ES-I3 (cell line): ENCODE measurements around the gene HINT3.
A peak's percentile ranks its signal among the peaks of the same experiment; 100 is the strongest.
"Not testable (repeated sequence)": the region's sequence is repeated elsewhere in the genome, so short reads cannot be mapped to it uniquely, and the experiment has no call there.

ENCODE experiments used
- H3K36me3 ChIP-seq: 2 replicates; pipeline ENCODE4 v1.6.1; 2013; ENCODE audit warnings: mild to moderate bottlenecking, low read length, control low read depth, moderate library complexity; ENCODE audit not compliant: insufficient read depth
- H3K4me1 ChIP-seq: 2 replicates; pipeline ENCODE4 v1.6.1; 2013; ENCODE audit warnings: mild to moderate bottlenecking, control low read depth, low read length; ENCODE audit not compliant: insufficient read depth
- H3K9ac ChIP-seq: 2 replicates; pipeline ENCODE4 v1.6.1; 2013; ENCODE audit warnings: low read depth, mild to moderate bottlenecking, low read length, moderate library complexity
- H3K9me3 ChIP-seq: 2 replicates; pipeline ENCODE4 v1.6.1; 2013; ENCODE audit warnings: mild to moderate bottlenecking, low read length, moderate library complexity; ENCODE audit not compliant: control insufficient read depth, insufficient read depth

HINT3 gene

DNA sequence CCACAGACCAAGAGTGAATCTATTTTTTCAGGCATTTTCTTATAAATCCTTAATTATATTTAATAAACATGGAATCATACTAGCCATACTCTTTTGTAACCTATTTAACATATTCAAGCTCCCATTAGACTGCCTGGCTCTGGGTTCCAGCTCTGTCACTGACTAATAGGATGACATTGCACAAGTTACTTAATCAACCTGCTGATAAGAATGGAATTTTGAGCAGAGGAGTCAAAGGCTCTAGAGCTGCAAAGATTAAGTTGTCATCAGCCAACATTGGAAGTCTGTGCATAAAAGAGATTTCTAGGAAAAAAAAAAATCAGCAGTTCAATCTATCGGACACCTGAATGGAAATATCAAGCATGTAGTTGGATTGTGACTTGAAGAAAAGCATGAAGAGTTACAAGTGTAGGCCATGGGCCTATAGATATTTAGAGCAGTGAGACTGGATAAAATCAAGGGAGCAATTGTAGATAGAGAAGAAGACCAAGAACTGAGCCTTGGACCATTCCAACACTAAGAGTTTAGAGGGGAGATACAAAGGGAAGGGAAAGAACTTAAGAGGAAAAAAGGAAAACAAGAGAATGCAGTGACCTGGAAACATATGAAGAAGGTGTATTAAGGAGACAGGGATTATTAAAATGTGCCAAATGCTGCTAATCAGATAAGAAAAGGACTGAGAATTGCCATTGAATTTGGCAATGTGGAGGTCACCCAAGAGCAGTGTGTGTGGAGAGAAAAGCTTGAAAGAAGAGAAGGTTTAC is 11.0 kb upstream of the HINT3 start:
- Histone ChIP-seq H3K9ac (no peak overlapping the region), H3K9me3 (no peaks in the 10 kb centered on the region), H3K4me1 (0 out of 2 replicates have a peak, but pooled peaks cover 9% of the 10 kb centered on the region), H3K36me3 (no peaks in the 10 kb centered on the region)

DNA sequence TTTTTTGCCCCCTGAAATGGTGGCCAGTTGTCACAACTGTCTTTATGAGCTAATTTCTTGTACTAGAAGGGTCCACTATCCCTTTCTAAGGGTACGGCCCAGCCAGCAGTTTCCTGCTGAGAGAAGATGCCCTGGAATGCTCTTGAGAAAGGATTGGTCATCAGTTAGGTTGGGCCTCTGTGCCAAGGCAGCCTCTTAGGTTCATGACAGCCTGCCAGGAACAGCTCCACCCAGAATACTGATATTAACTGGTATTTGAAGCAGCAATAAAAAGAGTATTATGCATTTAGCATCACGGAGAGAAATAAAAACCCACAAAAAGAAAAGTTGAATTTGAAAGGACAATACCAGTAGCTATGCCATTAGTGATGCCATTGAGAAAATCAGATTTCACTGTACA is 9.0 kb upstream of the HINT3 start:
- H3K9me3 ChIP-seq = no peaks in the 10 kb centered on the region
- H3K36me3 ChIP-seq = no peaks in the 10 kb centered on the region
- H3K4me1 ChIP-seq = 0 out of 2 replicates have a peak, but pooled peaks cover 9% of the 10 kb centered on the region
- no peak overlapping the region for H3K9ac ChIP-seq

DNA sequence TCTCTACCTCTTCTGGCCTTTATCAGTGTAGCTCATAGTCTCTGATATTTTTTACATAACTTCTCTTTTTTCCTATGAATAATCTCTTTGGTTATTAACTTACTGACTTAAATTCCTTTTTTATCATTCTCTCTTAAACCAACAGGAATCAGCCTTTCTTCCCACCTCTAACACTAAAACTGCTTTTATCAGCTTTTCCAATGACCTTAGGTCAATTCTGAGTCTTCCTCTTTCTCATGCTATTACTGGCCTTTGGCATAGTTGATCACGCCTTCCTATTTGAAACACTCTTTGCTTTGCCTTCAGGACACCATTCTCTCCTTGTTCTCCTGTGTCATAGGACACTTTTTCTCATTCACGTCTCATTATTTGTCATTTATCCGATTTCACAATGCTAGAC is 8.1 kb upstream of the HINT3 start:
- H3K9me3 ChIP-seq = no peaks in the 10 kb centered on the region
- H3K9ac ChIP-seq = no peak overlapping the region
- 0 out of 2 replicates have a peak, but pooled peaks cover 9% of the 10 kb centered on the region for H3K4me1 ChIP-seq
- no peaks in the 10 kb centered on the region for H3K36me3 ChIP-seq

DNA sequence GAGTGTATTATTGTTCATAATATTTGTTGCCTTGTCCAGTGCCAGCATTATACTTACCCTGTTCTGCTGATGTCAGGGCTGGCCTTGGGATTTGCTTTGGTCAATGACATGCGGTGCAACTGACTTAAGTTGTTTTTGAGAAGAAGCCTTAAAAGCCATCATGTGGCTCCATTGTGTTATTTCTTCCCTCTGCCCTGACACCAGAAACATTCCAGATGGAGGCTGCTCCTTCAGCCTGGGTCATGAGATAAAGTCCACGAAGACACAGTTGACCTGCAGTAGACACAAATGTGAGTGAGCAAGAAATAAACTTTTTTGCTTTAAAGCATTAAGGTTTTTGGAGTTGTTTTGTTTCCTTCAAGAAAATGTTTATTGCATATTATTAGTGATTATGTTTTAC is 7.5 kb upstream of the HINT3 start:
- Histone ChIP-seq H3K9ac (no peak overlapping the region), H3K36me3 (no peaks in the 10 kb centered on the region), H3K9me3 (no peaks in the 10 kb centered on the region), H3K4me1 (0 out of 2 replicates have a peak, but pooled peaks cover 9% of the 10 kb centered on the region)

DNA sequence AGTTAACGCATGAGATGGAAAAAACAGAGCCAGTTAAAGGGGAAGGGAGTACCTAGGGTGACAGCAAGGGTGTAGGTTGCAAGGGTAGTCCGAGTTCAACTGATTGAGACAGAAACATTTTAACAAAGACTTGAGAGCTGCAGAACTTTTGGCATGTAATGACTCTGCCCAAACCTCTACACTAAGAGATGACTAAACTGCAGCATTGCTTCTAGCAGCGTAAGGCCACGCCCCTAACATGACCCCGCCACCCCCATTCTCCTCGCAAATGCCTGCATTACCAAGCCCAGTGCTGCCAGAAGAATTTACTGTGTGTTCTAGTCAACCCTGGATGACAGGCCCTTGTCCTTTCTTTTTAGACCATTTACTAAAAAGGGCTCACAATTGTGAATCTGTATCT is 6.3 kb upstream of the HINT3 start:
- no peak overlapping the region for H3K9ac ChIP-seq
- H3K9me3 ChIP-seq = no peaks in the 10 kb centered on the region
- H3K36me3 ChIP-seq = no peaks in the 10 kb centered on the region
- H3K4me1 ChIP-seq = 0 out of 2 replicates have a peak, but pooled peaks cover 9% of the 10 kb centered on the region

DNA sequence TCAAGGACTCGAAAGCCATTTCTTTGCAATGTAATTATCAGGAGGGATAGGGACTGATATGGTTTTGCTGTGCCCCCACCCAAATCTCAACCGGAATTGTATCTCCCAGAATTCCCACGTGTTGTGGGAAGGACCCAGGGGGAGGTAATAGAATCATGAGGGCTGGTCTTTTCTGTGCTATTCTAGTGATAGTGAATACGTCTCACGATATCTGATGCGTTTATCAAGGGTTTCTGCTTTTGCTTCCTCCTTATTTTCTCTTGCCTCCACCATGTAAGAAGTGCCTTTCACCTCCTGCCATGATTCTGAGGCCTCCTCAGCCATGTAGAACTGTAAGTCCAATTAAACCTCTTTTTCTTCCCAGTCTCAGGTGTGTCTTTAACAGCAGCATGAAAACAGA is 5.9 kb upstream of the HINT3 start:
- H3K4me1 ChIP-seq, H3K9ac ChIP-seq, H3K36me3 ChIP-seq, H3K9me3 ChIP-seq: not testable (repeated sequence)

DNA sequence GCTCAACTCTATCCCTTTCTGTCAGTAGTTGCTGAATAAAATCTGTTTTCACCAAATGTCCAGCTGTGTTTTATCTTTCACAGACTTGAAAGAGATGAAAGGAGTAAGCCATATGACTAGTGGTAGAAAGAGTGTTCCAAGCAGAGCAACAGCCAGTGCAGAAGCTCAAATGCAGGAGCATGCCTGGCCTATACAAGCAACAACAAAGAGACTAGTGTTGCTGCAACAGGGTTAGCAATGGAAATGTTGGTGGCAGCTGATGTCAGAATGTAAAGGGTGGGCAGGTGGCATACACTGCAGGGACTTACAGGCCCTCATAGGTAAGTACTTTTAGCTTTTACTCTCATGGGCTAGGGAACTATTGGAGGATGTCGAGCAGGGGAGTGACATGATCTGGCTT is 5.2 kb upstream of the HINT3 start:
- Histone ChIP-seq H3K9me3 (no peaks in the 10 kb centered on the region), H3K9ac (no peak overlapping the region), H3K36me3 (no peaks in the 10 kb centered on the region), H3K4me1 (0 out of 2 replicates have a peak, but pooled peaks cover 9% of the 10 kb centered on the region)

DNA sequence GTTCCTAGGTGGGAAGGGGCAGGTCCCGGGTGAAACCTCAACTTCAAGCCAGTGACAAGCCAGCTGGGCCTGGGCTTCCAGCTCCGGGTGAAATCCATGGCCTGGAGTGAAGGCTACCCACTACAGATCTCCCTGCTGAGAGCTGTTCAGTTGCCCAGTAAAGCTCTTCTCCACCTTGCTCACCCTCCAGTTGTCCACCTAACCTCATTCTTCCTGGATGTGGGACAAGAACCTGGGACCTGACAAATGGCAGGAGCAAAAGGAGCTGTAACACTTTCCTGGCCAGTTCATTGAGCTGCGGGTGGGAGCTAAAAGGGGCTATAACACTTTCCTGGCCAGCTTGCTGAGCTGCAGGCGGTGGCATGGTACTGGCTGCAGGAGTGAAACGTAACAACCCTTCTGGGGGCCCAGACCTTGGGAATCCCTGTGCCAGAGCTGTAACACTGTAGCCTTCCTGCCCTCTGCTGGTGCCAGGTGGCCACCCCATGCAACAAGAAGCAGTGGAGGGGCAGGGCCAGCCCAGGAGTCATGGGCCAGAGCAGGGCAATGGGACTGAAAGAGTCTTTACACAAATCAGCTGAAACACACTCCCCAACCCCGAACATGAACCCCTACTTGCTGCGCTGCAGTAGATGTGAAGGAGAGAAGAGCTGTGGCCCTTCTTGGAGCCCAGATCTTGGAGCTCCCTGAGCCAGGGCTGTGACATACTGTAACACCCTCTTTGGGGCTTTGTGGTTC is 3.6 kb upstream of the HINT3 start:
- Histone ChIP-seq H3K36me3 (no peaks in the 10 kb centered on the region), H3K4me1 (0 out of 2 replicates have a peak, but pooled peaks cover 9% of the 10 kb centered on the region), H3K9ac (no peak overlapping the region), H3K9me3 (no peaks in the 10 kb centered on the region)

DNA sequence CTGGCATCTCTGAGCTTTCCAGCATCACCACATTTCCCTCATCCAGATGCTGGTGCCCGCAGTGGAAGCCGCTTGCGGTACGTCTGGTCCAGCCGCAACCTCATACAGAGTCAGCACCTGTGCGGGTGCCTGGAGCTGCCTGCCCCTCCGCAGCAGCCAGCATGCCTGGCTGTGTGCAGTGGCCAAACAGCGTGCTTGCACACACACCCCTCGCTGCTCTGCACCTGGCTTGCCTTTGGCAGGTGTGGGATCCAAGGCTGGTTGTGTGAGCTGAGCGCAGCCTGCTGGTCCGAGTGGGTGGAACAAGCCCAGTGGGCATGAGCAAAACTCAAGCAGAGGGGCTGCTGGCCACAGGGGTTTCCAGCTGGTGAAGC is 3.1 kb upstream of the HINT3 start:
- Histone ChIP-seq H3K36me3 (no peaks in the 10 kb centered on the region), H3K9ac (no peak overlapping the region)

DNA sequence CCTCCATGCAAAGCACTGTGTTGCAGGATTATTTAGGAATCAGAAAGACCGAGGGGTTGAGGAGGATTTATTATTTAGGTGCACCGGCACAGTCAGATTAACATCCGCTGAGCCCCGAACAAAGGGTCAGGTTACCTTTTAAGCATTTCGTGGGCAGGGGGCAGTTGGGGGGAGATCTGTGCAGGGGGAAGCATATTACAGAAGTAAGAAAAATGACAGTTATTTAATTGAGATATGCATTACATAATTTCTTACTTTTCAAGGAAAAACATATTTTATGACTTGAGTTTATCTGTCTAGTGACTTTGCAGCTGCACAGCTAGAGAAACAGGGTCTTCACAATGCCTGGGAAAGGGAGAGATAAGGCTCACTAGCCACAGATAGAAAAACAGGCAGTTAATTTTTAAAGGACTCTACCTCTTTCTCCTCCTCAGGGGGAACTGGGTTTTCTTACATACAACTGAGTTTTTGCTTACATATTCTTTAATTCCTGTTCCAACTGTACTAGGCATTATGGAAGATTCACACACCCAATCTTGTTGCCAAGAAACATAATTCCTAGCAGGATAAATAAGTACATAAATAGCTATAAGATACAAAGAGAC is 1.7 kb upstream of the HINT3 start:
- Histone ChIP-seq H3K9ac (no peak overlapping the region), H3K9me3 (no peaks in the 10 kb centered on the region), H3K36me3 (no peaks in the 10 kb centered on the region), H3K4me1 (0 out of 2 replicates have a peak, but pooled peaks cover 5% of the 10 kb centered on the region)

More for the DNA sequence above, 3.1 kb upstream of the HINT3 start:
- no peaks in the 10 kb centered on the region for H3K9me3 ChIP-seq
- 0 out of 2 replicates have a peak, but pooled peaks cover 9% of the 10 kb centered on the region for H3K4me1 ChIP-seq

DNA sequence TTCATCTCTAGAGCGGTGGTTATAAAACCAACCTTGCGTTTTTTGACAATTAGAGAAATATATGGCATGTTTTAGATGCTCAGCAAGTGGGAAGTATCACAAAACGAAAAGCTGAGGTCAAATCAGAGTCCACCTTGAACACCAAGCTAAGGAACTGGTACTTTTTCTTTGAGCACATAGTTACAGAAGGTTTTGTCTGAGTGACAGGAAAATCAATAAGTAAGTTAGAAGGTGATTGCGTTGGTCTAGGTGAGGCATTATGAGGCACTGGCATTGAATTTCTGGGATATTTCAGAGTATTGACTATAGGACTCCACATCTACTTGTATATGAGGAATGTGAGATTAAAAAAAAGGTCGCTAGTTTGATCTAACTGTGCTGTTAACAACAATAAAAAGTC is 597 bp upstream of the HINT3 start:
- Histone ChIP-seq H3K9me3 (no peaks in the 10 kb centered on the region), H3K36me3 (no peaks in the 10 kb centered on the region), H3K9ac (peak overlapping the region; percentile 78; the same call in 1 of the 2 replicates), H3K4me1 (no peaks in the 10 kb centered on the region)

DNA sequence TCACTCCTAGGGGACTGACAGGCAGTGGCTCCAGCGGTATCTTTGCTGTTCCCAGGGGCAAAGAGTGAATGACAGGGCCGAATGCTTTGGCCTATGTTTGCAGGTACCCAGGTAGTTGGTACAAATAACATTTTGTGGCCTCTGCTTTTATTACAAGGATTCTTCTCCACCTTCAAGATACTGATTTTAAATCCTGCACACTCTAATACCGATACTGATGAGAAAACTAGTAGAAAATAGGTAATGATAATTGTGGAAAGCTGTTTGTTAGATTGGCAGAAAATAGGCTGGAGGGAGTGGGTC is 772 bp downstream of the HINT3 start:
- Histone ChIP-seq H3K9ac (peak overlapping the region; percentile 78), H3K4me1 (no peaks in the 10 kb centered on the region), H3K36me3 (no peaks in the 10 kb centered on the region), H3K9me3 (no peaks in the 10 kb centered on the region)

DNA sequence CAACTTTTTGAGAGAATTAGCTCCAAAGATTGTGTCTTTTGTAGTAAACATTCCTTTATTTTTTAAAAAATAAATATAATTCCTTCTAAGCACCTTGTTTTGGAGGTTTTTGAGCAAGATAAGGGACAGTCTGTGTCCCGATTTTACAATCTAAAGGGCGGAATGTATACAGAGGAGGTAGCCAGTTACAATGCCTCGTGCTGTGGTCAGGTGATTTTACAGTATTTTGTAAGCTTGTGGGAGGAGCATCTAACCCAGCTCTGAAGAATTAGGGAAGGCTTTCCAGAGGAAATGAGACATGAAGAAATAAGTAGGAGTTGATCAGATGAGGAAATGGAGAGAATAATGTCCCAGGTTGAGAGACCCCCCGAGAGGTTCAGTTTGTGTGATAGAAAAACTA is 1.3 kb downstream of the HINT3 start:
- no peaks in the 10 kb centered on the region for H3K36me3 ChIP-seq
- peak overlapping the region; percentile 78; the same call in 1 of the 2 replicates for H3K9ac ChIP-seq
- H3K9me3 ChIP-seq = no peaks in the 10 kb centered on the region
- no peaks in the 10 kb centered on the region for H3K4me1 ChIP-seq

DNA sequence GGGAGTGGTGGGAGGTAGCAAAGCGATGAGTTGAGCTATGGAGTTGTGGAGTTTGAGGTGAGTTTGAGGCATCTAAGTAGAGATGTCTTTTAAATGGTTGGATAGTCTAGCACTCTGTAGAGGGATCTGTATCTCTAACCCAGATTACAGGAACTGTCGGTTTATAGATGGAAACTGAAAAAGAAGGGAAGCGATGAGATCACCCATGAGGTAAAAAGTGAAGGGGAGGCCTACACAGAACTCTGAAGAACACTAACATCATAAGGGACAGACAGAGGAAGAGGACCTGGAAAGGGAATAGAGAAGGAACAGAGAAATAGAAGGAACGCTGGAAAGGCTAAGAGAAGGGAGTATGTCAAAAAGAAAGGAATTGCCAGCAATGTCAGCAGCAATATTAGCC is 2.5 kb downstream of the HINT3 start:
- Histone ChIP-seq H3K9me3 (no peaks in the 10 kb centered on the region), H3K36me3 (no peaks in the 10 kb centered on the region), H3K4me1 (no peaks in the 10 kb centered on the region), H3K9ac (no peak overlapping the region)

DNA sequence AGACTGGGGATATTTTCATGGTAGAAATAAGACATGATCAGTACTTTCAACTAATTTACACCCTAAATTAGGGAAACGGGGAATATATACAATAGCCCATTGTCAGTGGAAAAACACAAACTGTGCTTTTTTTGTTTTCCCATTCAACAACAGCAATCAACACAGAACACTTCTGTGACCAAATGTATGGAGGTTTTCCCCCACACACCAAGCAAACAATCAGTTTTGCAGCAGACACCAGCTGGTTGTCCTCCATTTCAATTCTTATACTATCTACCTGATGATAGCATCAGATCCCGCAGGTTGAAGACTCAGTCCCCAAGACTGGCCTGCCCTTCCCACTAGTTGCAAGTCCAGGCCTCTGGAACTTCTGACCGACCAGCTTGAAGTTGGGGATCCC is 4.5 kb downstream of the HINT3 start:
- no peaks in the 10 kb centered on the region for H3K36me3 ChIP-seq
- H3K9ac ChIP-seq = no peak overlapping the region

More for the DNA sequence above, 4.5 kb downstream of the HINT3 start:
- Histone ChIP-seq H3K4me1 (no peaks in the 10 kb centered on the region), H3K9me3 (no peaks in the 10 kb centered on the region)
